ENCODE data around the gene TMED9.
A peak's percentile ranks its signal among the peaks of the same experiment; 100 is the strongest.

TMED9 gene

DNA sequence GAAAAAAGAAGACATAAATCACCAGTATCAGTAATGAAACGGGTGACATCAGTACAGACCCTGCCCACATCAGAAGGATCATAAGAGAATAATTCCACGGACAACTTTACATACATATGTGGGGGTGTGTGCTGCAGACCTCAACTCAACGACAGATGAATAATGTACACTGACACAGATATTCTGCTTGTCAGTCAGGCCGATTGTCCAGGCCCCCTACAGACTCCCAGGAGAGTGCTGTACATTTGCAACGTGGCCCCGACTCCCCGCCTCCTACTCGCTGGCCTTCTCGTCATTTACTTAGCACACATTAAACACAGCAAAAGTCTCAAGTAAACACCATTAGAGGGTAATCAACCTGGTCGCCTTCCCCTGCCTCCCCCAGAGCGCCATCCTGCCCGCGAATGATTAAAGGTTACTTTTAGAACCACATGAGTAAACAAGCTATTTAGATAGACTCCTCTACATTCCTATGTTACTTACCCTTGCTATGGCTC is 3.5 kb upstream of the TMED9 start:
- DNase-seq: no peak

DNA sequence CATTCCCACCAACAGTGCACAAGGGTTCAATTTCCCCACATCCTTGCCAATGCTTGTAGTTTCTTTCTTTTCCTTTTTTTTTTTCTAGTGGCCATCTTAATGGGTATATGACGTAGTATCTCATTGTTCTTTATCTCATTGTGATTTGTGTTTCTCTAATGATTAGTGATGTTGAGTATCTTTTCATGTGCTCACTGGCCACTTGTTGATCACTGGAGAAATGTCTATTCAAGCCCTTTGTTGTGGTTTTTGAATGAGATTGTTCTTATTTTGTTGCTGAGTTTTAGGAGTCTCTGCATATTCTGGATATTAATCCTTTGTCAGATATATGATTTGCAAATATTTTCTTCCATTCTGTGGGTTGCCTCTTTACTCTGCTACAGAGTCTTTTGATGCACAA is 1.6 kb upstream of the TMED9 start:
- no peak for DNase-seq

DNA sequence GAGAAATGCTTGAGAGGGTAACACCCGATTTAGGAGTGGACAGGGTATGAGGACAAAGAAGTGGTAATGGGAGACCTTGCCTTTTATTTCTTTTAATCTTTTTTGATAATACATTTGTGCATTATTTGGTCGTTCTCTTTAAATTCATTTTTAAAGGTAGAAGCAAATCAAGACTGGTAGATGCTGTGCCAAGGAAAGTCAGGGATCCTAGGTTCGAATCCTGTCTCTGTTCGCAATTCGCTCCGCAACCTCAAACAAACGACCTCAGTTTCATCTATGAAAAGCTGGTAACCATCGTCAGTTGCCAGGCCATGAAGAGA is 353 bp upstream of the TMED9 start:
- DNase-seq: no peak

DNA sequence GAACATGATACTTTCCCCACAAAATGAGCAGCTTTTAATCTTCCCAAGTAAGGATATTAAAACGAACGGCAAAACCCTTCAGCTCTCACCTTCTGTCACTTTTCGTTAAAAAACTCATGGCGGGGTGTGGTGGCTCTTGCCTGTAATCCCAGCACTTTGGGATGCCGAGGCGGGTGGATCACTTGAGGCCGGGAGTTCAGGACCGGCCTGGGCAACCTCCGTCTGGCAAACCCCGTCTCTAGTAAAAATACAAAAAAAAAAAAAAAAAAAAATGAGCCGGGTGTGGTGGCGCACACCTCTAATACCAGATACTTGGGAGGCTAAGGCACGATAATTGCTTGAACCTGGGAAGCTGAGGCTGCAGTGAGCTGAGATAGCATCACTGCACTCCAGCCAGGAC is 902 bp downstream of the TMED9 start:
- DNase-seq: no peak

DNA sequence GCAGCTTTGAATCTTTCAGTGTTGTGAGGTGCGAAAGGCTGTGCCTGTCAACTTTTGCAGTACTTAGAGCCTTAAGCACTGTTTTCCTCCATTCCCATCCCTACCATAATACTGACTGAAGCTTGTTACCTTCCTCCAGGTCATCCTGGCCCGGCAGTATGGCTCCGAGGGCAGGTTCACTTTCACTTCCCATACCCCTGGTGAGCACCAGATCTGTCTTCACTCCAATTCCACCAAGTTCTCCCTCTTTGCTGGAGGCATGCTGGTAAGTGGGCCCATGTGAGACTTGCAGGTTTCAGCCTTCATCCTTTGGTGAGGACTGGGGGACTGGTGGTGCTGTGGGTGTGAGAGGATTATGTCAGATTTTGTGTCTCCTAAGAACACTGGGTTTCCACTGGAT is 1.5 kb downstream of the TMED9 start:
- DNase-seq: no peak

DNA sequence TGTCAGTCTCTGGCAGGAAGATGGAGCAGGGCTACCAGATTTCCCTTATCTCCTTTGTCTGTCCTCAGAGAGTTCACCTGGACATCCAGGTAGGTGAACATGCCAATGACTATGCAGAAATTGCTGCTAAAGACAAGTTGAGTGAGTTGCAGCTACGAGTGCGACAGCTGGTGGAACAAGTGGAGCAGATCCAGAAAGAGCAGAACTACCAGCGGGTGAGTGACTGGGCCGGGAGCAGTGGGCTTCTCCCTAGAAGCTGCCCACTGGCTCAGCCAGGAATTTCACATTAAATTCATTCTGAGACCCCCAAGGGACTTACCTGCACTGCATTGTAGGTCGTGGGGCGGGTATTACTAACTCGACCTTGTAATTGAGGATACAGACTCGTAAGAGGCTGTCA is 2.1 kb downstream of the TMED9 start:
- no peak for DNase-seq

DNA sequence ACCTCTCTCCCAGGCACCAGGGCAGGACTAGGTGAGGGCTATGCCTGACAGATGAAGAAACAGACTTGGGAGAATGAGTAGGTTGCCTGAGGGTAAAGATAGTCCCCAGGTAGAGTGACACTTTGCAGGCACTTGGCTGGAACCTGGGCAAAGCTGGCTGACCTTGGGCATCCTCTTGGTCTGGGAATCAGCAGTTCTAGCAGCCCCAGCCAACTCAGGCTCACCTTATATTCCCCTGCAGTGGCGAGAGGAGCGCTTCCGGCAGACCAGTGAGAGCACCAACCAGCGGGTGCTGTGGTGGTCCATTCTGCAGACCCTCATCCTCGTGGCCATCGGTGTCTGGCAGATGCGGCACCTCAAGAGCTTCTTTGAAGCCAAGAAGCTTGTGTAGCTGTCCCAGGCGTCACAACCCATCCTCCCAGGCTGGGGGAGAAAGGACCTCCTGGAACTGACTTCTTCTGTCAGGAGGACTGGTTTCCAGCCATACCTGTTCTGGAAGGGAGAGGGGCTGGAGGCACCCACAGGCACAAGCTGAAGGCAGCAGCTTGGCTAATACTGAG is 3.1 kb downstream of the TMED9 start:
- no peak for DNase-seq

DNA sequence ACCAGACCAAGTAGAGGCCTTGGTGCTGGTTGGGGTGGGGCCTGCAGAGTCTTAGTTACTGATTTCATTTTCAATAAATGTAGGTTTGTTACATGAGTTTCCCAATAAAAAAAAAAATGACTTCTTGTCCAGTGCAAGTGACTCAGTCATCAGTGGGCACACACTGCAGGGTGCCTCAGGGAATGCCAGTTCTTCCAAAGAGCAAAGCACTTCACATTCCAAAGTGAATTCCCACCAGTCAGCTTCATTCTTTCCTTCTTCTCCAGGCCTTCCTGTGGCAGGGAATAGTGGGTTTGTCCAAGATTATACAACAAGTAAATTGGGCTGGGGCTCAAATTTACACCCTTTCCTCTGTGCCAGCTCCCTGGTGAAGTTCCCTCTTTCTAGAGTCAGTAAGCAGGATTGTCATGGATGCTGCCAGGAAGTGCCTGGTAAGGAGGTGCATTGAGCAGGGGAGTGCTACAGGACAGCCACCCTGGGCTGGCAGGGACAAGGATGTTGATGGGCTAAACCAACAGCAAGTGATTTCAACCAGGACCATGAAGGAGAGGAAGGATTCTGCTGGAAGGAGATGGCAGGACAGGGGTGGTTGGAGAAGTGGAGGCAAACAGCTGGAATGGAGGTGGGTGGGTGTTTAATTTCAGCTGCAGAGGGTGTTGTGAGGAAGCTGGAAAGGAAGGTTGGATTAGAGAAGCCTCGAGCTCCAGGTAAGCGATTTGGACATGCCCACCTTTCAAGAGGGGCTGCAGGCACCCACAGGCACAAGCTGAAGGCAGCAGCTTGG is 4.2 kb downstream of the TMED9 start:
- DNase-seq: no peak

DNA sequence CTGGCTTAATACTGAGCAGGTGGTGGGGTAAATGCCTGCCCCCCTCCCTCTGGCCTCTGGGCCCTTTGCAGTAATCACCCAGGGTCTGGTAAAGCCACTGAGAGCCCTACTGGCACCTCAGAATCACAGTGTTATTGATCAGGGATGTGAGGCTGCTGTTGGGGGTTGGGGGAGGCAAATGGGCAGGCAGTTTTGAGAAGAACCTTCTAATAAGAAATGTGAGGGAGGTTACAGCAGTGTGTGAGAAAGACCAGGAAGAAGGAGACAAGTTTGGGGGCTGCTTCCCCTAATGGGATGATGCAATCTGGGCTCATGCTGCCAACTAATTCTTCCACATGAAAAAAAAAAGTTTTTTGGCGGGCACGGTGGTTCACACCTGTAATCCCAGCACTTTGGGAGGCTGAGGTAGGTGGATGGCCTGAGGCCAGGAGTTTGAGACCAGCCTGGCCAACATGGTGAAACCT is 4.8 kb downstream of the TMED9 start:
- DNase-seq: no peak

DNA sequence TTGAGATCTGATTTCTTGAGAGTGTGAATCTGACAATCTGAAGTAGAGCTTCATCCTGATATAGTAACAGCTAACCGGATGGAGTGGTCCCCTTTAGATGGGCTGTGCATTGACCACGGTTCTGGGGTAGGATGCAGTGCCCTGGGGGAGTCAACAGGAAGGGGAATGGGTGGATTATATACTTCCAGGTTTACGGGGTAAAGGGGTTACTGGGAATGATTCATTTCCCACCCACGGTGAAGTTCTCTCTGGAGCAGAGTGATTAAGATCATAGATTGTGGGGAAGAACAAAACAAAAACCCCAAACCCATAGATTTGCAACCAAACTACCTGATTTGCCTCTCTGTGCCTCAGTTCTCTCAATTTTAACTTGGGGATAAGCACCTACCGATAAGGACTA is 6.5 kb downstream of the TMED9 start:
- DNase-seq: no peak

DNA sequence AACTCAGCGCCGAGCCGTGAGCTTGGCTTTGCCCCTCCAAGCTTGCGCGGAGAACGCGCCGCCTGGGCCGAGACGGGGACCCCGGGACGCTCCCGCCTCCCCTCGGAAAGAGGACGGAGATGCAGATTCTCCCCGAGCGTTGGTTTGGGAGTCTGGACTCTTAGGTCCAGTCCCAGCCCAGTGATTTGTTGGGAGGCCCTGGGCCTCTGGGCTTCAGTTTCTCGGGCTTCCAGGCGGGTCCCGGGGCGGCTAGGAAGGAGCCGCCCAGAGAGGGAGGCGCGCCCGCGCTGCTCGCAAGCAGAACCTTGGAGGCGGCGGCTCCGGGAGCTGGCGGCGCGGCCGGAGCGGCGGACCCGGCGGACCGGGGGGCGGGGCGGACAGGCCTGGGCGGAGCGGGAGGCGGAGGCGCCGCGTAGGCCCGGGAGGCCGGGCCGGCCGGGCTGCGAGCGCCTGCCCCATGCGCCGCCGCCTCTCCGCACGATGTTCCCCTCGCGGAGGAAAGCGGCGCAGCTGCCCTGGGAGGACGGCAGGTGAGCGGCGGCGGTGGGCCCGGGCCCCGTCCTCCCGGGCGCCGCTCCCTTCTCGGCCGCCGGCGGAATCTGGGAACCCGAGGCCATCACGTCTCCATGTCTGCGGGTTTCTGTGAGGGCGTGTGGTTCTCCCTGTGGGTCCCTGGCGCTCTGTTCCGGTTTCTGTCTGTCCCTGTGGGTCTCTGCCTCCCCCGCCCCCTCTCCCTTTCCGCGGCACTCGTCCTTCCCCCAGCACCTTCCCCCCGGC is 7.9 kb downstream of the TMED9 start, which contains the start of gene B4GALT7:
Gene B4GALT7, plus strand, starts transcription at position 402 of the 777 bp plus-strand sequence. Its CDS starts 79 bp downstream, at position 481.
- peak; percentile 82 for DNase-seq

DNA sequence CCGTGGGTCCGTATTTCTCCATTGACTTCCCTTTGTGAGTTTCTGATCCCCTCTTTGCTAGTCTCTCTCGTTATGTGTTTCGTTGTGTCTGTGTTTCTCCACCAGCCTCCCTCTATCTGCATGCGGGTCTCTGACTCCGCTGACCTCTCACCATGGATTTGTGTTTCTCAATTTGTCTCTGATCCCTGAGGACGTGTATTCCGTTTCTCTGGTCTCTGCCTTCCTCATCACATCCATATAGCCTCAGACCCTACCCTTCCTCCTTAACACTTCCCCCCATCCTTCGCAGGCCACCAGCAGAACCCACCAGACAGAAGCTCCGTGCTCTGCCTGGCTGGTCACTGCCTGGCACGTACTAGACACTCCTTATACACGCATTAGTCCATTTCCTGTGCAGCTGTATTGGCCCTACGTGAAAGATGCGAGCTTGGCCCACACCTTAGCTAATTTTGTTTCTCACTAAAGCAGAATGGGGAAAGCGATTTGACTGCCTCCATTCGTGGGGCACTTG is 8.6 kb downstream of the TMED9 start:
- DNase-seq: no peak

DNA sequence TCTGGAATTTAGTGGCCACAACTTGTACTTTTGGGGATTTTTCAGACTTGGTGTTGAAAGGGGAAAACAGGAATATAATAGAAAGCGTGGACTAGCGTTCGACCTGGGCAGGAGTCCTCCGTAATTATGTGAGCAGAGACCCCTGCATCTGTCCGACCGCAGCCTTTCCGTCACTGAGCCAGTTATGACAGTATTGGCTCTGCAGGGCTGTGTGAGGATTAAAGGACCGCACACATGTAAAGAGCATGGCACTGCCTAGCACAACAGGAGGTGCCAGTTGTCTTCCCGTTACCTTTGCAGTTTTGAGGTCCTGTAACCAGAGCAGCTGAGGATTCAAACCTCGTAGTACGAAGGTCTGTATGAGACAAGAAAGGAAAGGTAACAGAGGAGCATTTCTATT is 9.1 kb downstream of the TMED9 start:
- no peak for DNase-seq

DNA sequence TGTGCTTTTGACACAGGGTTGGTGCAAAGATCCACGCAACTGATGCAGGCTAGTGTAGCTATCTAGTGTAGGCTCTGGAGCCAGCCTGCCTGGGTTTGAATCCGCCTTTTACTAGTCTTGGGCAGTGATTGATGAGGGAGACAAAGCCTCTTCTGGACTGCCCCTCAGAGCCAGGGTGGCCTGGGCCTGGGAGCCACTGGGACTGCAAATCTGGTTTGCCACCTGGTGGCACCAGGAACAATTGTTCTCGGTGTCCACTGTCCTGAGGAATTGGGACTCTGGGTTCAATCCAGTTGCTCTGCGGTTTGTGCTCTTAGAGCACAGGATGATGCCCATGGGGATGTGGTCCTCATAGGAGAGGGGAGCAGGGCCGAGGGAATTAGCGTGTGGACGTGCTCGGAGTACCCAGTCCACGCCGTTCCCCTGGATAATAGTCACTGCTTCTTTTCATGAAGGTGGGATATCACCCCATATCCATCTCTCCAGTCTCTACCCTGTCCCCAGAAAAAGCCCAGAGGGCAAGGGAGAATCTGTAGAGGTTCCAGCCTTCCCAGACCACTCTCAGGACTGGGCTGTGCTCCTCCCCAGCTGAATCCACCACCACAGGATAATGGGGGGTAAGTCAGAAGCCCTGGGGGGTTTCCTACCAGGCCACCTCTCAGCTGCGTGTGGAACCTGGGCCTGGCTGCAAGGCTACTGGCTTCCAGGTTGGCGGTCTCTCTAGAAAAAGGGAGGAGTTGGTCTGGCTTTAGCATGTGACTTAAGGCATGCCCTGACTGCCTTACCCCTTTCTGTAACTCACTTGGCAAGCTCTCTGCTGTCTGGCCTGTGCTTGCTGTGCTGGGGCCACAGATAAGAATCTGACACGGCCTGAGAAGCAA is 9.8 kb downstream of the TMED9 start:
- no peak for DNase-seq

DNA sequence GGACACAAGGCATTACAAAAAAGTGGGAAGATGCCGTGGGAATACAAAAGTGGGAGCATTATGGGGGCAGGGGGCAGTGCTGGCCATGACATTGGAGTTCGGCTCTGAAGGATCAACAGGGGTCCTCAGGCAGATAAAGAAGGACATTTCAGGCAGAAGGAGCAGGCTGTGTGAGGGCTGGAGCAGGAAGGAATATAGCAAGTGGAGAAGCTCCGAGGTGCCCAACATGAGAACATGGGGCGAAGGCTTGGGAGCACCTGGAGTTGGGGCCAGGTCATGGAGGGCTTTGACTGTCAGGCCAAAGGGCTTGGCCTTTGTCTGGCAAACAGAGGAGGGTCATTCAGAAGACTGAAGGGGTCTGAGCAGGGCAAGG is 10.4 kb downstream of the TMED9 start:
- no peak for DNase-seq

DNA sequence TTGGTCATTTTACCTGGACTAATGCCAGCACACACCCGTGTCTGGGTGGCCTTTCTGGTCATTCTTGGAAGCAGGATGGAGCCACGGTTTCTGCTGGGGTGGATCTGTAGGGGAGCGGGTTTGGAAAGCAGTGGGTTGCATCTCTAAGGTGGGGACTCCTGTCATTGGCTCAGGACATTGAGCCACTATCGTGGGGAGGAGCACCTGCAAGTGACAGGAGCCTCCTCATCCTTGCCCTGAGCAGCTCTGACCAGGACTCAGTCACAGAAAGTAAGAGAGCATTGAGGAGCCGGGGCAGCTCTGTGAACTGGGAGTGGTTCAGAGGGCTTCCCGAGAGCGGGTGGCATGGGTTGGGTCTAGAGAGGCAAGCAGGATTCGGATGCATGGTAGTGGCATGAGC is 11.6 kb downstream of the TMED9 start:
- no peak for DNase-seq

DNA sequence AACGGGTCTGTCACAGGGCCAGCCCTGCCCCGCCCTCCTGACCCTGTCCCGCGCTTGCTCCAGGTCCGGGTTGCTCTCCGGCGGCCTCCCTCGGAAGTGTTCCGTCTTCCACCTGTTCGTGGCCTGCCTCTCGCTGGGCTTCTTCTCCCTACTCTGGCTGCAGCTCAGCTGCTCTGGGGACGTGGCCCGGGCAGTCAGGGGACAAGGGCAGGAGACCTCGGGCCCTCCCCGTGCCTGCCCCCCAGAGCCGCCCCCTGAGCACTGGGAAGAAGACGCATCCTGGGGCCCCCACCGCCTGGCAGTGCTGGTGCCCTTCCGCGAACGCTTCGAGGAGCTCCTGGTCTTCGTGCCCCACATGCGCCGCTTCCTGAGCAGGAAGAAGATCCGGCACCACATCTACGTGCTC is 12.1 kb downstream of the TMED9 start:
- DNase-seq: no peak

DNA sequence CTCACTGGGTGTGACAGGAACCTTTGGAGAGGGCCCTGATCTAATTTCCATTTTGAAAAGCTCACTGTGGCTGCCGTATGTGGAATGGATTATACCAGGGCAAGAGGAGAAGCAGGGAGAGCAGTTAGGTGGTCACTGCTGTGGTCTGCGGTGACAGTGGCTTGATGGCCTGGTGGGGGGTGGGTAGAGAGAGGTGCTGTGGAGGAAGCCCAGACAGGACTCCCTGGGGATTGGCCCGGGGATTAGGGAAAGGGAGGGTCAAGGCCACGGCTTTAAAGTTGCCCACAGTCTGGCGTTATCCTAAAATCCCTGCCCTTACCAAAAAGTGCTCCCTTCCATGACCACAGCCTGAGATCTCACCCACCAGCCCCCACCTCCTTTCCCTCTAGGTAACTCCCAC is 12.7 kb downstream of the TMED9 start:
- no peak for DNase-seq

DNA sequence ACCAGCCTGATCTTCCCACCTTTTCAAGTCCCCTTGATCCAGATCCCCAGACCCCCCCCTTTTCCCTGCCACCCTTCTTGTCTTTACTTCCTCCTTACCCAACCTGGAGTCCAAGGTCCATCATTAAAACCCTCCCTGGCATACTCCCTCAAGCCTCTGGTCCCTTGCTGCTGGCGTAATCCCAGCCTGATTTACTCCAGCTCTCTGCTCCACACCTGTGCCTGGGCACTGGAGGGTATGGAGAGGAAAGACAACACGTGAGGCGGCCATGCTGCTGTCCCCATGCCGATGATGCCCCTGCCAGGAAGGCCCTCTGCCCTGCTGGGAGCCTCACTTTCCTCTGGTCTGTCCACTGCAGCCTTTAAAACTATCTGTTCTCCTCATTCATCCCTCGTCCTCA is 13.1 kb downstream of the TMED9 start:
- DNase-seq: no peak

DNA sequence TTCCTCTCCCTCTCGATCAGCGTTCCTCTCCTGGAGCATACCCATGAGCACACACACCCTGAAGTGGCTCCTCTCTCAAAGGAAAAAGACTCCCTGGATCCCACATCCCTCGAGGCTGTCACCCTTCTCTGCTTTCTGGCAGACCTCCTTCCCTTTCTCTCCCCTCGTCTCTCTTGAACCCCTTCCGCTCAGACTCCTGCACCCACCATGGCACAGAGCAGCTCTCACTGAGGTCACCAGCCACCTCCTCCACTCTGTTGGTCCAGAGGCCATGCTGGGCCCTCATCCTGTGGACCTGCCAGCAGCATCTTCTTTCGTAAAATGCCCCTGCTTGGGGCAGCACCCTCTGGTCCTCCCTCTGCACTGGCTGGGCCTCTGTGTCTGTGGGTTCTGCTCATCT is 13.7 kb downstream of the TMED9 start:
- DNase-seq: no peak

DNA sequence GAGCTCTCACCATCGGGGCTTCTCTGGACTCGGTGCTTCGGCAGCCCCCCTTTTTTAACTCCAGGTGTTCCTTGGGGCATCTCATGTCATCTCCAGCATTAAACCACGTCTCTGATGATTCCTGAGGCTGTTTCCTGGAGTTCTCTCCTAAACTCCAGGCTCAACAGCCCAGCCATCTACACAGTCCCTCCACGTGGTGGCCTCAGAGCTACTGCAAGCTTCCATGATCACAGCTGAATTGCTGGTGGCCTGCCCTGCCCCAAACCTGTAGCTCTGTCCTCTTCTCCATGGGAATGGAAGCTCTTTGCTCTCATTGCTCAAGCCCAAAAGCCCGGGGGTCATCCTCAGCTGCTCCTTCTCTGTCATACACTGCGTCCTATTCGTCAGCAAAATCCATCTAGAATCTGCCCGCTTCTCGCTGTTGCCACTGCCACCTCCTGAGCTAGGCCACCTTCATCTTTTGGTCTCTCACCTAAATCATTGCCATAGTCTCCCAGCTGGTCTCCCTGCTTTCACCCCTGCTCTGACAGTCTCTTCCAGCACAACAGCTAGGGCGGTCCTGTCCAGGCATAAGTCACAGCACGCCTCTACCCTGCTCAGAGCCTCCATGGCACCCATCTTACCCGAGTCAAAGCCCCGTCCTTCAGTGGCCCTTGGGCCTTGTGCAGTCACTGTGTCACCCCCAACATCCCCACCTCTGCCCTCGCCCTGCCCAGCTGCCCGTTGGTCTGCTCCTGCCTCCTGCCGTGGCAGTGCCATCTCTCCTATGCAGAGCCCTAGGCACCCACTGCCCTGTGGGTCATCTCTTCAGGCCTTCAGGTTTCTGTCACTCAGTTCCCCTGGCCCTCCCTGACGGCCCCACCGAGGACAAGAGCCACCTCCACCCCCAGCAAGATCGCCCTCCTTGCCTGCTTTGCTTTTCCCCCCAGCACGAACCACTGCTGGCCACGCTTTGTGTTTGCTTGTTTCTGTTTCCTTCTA is 14.4 kb downstream of the TMED9 start:
- no peak for DNase-seq

DNA sequence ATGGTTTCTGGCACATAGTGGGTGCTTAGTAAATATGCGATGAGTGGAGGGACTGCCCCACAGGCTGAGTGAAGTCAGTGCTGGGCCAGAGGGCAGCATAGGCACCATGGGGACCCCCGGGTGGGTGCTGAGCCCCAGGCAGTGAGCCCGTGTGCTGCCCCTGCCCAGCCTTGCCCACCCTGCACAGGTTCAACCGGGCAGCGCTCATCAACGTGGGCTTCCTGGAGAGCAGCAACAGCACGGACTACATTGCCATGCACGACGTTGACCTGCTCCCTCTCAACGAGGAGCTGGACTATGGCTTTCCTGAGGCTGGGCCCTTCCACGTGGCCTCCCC is 15.1 kb downstream of the TMED9 start:
- DNase-seq: no peak

All from GDM1 (cell line).